Activated T-cell treated with anti-CD3 and anti-CD28 coated beads, Interleukin-2, amount 50 U/mL, for 72 hours (primary cell): ENCODE measurements around the gene SP140. TPM values are rescaled to one million over a fixed set of nuclear protein-coding genes. Genes with fewer than 3 reads are reported as not detected.
"Not testable (repeated sequence)": the region's sequence is repeated elsewhere in the genome, so short reads cannot be mapped to it uniquely, and the experiment has no call there.

Source experiments
- ATAC-seq, 2 donors: fragments of 150-1000 bp; cut with Tn5 transposase; replicated peaks in 1 of 2; 2 replicates each; pipeline ENCODE4 v1.10.0; 2021; ENCODE audit warnings: moderate library complexity in 2 of 2, mild to moderate bottlenecking in 1 of 2
- DNase-seq, 2 donors: peaks; one replicate each; pipeline ENCODE4 v3.0.0; 2021 to 2022; ENCODE audit warnings: mixed read lengths in 1 of 2
- H3K27ac Mint-ChIP-seq: one replicate; pipeline ENCODE4 v1.8.0; 2022; ENCODE audit warnings: mild to moderate bottlenecking, moderate library complexity, mixed read lengths
- H3K27me3 Mint-ChIP-seq: one replicate; pipeline ENCODE4 v1.8.0; 2022; ENCODE audit warnings: low read depth, mixed read lengths
- H3K36me3 Mint-ChIP-seq, 2 donors: one replicate each; pipeline ENCODE4 v1.8.0; 2022; ENCODE audit warnings: mixed read lengths in 2 of 2, mild to moderate bottlenecking in 1 of 2; ENCODE audit not compliant: insufficient read depth in 2 of 2
- H3K4me1 Mint-ChIP-seq: one replicate; pipeline ENCODE4 v1.8.0; 2022; ENCODE audit warnings: low read depth, mixed read lengths
- H3K4me3 Mint-ChIP-seq, 2 donors: one replicate each; pipeline ENCODE4 v1.8.0; 2022; ENCODE audit warnings: mild to moderate bottlenecking in 2 of 2, mixed read lengths in 2 of 2, moderate library complexity in 2 of 2
- H3K9me3 Mint-ChIP-seq, 2 donors: one replicate each; pipeline ENCODE4 v1.8.0; 2022; ENCODE audit warnings: mixed read lengths in 2 of 2
- total RNA-seq, 2 donors: library from RNA; stranded (reverse); gene quantifications; one replicate each; pipeline ENCODE4 v1.2.3, GENCODE V29; 2022

Gene SP140
- total RNA-seq, 2 donors from 2014 or later = 102 to 109 TPM

DNA sequence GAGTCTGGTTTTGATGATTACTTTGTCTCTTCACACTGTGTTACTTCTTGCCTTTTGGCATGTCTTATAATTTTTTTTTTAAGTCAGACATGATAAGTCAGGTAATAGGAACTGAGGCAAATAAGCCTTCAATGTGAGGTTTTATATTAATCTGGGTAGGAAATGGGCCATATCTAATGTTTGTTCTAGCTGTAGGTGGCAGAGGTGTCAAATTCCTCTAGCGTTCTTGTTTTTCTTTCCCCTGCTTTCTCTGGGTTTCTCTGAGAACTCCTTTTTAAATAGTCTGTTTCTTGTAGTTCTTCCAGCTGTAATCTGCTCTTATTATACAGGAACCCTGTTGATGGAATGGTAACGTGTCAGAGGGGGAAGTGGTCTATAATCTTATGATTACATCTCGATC lies 5.7 kb downstream of the SP140 start:
- Mint-ChIP-seq H3K9me3 (peaks cover 7% of the 10 kb centered on the region in 2 donors), H3K27me3 (no peaks in the 10 kb centered on the region), H3K36me3 (peaks cover 20 to 45% of the 10 kb centered on the region in 2 donors), H3K4me1 (peaks cover 89% of the 10 kb centered on the region), H3K27ac (peak overlapping the region; percentile 88), H3K4me3 (peak overlapping the region; percentile 81 to 90)
- ATAC-seq = no peak
- no peak for DNase-seq

DNA sequence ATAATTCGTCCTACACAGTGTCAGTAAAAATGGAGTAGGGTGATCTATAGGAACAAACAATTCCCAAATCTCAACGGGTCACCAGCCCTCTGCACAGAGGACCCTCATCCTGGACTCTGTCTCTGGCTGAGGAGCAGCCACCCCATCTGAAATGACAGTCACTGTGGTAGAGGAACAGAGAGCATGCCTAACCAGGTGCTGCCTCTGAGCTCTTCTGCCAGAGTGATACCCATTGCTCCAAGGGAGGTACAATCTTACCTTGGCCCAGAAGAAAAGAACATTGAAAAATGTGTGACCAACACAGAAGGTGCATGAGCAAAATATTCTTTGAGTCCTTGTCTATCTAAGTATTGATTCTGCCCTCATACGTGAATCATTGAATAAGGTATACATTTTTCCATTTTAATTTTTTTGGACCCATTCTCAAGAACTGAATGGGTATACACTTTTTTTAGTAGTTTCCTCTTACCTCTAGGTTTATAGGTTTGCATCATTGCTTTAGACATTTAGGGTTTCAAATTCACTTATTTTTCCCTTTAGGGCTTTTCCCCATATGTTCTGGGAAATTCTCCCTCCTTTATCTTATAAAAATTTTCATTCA lies 8.7 kb downstream of the SP140 start:
- H3K36me3 Mint-ChIP-seq = peaks cover 24 to 64% of the 10 kb centered on the region in 2 donors
- peak; percentile 67 to 72 for ATAC-seq
- H3K4me1 Mint-ChIP-seq = peaks cover 67% of the 10 kb centered on the region
- no peak for DNase-seq
- peak overlapping the region; percentile 95 for H3K27ac Mint-ChIP-seq
- H3K27me3 Mint-ChIP-seq = no peaks in the 10 kb centered on the region
- H3K4me3 Mint-ChIP-seq = peak overlapping the region; percentile 62 to 66
- peaks cover 7% of the 10 kb centered on the region in 2 donors for H3K9me3 Mint-ChIP-seq

DNA sequence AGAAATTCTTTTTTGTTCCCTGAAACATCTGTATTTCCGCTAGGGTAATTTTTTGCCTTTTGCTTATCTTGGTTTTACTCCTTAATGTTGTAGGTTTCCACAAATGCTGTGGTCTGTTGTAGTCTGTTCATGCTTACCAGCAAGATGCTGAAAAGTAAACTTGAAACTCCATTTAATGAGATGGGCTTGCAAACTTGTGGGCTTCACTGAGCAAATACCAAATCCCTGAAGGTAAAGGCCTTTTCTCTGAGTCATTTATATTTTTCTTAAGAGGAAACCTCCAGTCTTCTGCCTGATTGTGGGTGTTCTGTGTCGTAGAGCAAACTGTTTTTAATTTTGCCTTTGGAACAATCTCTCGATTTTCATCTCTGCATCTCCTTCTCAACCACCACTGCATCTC lies 9.3 kb downstream of the SP140 start:
- ATAC-seq (peak; percentile 89 to 91), DNase-seq (no peak)
- H3K27ac Mint-ChIP-seq = peak overlapping the region; percentile 95
- peaks cover 24 to 62% of the 10 kb centered on the region in 2 donors for H3K36me3 Mint-ChIP-seq
- H3K4me3 Mint-ChIP-seq = peak overlapping the region; percentile 62 to 66
- peaks cover 6 to 7% of the 10 kb centered on the region in 2 donors for H3K9me3 Mint-ChIP-seq
- peaks cover 61% of the 10 kb centered on the region for H3K4me1 Mint-ChIP-seq
- no peaks in the 10 kb centered on the region for H3K27me3 Mint-ChIP-seq

DNA sequence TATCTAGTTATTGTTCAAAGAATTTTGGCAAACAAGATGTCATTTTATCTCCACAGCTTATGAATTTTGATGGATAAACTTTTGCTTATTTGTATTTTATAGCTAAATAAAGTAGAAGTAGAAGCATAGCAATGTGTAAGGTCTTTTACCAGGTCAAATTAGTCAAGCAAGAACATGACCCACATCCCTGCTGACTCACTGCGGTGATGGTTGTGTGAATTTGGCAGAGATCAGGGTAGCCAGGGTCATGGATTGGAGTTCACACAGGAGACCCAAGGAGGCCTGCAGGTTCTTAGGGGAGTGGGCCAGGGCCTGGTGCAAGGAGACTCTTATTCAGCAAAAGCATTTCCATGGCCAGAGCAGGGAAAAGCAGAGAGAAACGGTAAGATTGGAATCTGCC lies 18.7 kb downstream of the SP140 start:
- Mint-ChIP-seq H3K27me3 (no peaks in the 10 kb centered on the region), H3K36me3 (peaks cover 17 to 33% of the 10 kb centered on the region in 2 donors), H3K4me1 (peaks cover 4% of the 10 kb centered on the region), H3K9me3 (no peaks in the 10 kb centered on the region), H3K27ac (no peak overlapping the region), H3K4me3 (no peak overlapping the region)
- DNase-seq = no peak
- ATAC-seq = no peak

DNA sequence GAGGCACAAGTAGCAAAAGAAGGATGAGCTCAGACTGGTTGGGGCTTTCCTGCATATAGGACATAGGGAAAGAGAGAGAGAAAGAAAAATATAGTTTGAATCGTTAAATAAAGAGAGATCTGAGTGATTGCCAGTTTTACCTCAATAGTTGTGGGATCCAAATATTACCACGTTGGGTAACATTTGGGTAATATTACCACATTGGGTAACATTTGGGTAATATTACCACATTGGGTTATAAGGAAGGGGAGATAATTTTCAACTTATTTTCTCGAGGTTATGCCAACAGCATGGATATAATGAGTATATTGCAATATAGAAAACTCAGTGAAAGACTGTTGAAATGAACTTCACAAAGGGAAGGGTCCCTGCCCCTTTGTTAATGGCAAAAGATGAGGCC lies 20.7 kb downstream of the SP140 start:
- H3K4me3 Mint-ChIP-seq = no peak overlapping the region
- peaks cover 12 to 17% of the 10 kb centered on the region in 2 donors for H3K36me3 Mint-ChIP-seq
- no peaks in the 10 kb centered on the region for H3K27me3 Mint-ChIP-seq
- no peak for ATAC-seq
- no peak overlapping the region for H3K27ac Mint-ChIP-seq
- H3K4me1 Mint-ChIP-seq = peaks cover 4% of the 10 kb centered on the region
- DNase-seq = no peak
- H3K9me3 Mint-ChIP-seq = no peaks in the 10 kb centered on the region

DNA sequence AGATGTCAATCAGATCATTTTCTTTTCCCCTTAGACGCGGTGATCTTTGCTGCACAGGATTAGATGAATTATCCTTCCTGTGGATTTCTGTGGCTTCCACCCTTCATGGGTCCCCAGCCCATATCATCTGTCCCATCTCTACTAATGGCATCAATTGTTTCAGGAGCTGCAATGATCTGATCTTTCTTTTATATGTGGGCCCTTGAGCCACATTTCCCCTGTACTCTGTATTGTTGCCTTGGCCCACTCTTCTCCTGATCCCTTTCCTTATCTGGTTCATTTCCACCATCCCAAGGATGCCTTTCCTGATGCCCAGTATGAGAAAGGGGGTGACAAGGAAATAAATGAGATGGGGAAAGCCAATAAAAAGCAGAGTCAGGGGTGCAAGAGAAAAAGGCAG lies 24.7 kb downstream of the SP140 start:
- no peaks in the 10 kb centered on the region for H3K9me3 Mint-ChIP-seq

DNA sequence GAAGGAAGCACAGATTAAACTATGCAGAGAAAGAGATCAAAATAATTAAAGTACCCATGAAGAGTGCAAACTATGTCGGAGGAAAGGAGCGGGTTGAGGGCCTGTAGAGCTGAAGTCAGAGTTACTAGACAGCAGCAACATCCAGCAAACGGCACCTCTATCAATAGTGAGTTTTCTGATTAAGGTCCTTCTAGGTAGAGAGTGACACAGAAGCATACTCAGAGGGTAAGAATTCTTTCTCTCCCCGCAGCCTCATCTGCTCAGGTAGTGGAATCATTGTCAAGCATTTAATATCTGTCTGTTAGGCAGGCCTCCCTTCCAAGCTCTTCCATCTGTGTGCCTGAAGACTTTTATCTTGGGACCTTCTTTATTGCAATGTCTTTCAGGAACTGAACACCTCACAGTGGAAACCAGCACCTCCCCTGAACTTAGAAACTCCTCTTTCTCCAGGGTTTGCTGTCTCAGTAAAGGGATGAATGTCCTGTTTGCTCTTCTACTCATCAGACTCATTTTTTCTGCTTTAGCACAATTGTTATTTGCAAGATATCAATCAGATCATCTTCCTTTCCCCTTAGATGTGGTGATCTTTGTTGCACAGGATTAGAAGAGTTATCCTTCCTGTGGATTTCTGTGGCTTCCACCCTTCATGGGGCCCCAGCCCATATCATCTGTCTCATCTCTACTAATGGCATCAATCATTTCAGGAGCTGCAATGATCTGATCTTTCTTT lies 28.8 kb downstream of the SP140 start:
- Mint-ChIP-seq H3K27me3 (no peaks in the 10 kb centered on the region), H3K9me3 (no peaks in the 10 kb centered on the region), H3K27ac (no peak overlapping the region), H3K4me3 (no peak overlapping the region), H3K36me3 (peaks cover 6% of the 10 kb centered on the region in 2 donors), H3K4me1 (peaks cover 21% of the 10 kb centered on the region)
- DNase-seq = peak; percentile 52 to 69
- peak; percentile 78 to 79 for ATAC-seq

More for the DNA sequence above, 24.7 kb downstream of the SP140 start:
- H3K36me3 Mint-ChIP-seq = peaks cover 0 to under 1% of the 10 kb centered on the region in 2 donors
- DNase-seq (no peak), ATAC-seq (no peak)
- no peak overlapping the region for H3K27ac Mint-ChIP-seq
- H3K27me3 Mint-ChIP-seq = no peaks in the 10 kb centered on the region
- H3K4me3 Mint-ChIP-seq = no peak overlapping the region
- no peaks in the 10 kb centered on the region for H3K4me1 Mint-ChIP-seq

DNA sequence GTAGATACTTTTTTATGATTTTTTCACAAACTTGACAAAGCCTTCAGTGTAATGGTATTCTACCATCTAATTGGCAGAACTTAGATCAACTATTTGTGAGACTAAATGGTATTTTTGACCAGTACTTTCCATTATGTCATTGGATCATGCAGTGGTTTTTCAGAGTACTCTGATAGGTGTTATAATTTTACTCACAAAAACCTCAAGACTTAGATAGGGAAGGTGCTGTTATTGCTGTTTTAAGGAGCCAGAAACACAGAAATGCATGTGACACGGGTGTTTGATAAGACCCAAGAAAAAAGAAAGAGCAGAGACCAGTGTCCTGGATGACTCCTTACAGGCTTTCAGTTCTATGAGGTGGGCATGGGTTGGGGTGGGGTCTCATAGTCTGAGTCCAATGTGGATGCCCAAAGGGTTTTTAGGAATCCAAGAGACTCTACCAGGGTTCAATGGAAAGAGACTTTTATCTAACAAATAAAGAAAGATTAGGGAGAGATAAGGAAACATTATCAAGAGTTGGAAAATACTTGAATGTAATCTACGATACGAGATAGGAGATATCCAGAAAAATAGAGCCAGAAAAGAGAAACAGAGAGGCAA lies 31.3 kb downstream of the SP140 start:
- peak overlapping the region; percentile 16 to 47 for H3K4me3 Mint-ChIP-seq
- DNase-seq = peak; percentile 21 to 38
- peak; percentile 61 to 67 for ATAC-seq
- H3K4me1 Mint-ChIP-seq = peaks cover 34% of the 10 kb centered on the region
- peak overlapping the region; percentile 86 for H3K27ac Mint-ChIP-seq
- peaks cover 25 to 28% of the 10 kb centered on the region in 2 donors for H3K36me3 Mint-ChIP-seq
- H3K9me3 Mint-ChIP-seq = peaks cover 13 to 14% of the 10 kb centered on the region in 2 donors
- H3K27me3 Mint-ChIP-seq = no peaks in the 10 kb centered on the region

DNA sequence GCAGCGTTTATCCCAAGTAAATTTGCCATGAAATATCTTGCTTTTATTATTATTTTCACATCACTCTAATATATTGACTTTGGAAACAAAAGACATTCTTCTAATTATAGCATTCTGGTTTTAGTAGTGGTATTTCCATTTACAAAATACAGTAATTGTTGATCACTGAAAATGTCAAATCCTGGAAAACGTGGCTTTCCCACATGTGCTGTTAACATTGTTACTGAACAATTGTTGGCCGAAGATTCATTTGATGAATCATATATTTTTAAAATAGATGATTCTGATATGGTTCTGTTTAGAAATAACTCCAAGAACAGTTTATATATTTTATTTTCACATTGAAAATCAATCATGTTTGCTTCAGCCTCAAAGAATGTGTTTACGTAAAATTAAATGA lies 32.9 kb downstream of the SP140 start:
- H3K27ac Mint-ChIP-seq = no peak overlapping the region
- DNase-seq = no peak
- peaks cover 13 to 14% of the 10 kb centered on the region in 2 donors for H3K9me3 Mint-ChIP-seq
- H3K27me3 Mint-ChIP-seq = no peaks in the 10 kb centered on the region
- peaks cover 33 to 36% of the 10 kb centered on the region in 2 donors for H3K36me3 Mint-ChIP-seq
- H3K4me3 Mint-ChIP-seq = no peak overlapping the region
- ATAC-seq = no peak
- peaks cover 51% of the 10 kb centered on the region for H3K4me1 Mint-ChIP-seq

DNA sequence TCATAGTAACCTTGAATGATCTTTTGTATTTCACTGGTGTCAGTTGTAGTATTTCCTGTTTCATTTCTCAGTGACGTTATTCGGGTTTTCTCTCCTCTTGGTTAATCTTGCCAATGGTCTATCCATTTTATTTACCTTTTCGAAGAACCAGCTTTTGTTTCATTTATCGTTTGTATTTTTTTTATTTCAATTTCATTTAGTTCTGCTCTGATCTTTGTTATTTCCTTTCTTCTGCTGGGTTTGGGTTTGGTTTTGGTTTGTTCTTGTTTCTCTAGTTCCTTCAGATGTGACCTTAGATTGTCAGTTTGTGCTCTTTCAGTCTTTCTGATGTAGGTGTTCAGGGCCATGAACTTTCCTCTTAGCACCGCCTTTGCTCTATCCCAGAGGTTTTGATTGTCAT lies 36.7 kb downstream of the SP140 start:
- peak; percentile 66 to 76 for ATAC-seq
- Mint-ChIP-seq H3K4me1 (peaks cover 68% of the 10 kb centered on the region), H3K4me3 (peak overlapping the region; percentile 20 to 48), H3K9me3 (peaks cover 13 to 14% of the 10 kb centered on the region in 2 donors), H3K36me3 (peaks cover 38 to 51% of the 10 kb centered on the region in 2 donors), H3K27ac (peak overlapping the region; percentile 15), H3K27me3 (no peaks in the 10 kb centered on the region)
- no peak for DNase-seq

DNA sequence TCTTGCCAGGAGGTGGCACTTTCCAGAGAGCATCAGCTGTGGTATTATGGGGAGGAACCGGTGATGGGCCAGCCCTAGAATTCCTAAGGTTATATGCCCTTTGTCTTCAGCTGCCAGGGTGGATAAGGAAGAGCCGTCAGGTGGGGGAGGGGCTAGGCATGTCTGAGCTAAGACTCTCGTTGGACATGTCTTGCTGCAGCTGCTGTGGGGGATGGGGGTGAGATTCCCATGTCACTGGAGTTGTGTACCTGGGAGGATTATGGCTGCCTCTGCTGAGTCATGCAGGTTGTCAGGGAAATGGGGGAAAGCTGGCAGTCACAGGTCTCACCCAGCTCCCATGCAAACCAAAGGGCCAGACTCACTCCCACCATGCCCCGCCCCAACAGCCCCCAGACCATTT lies 39.4 kb downstream of the SP140 start:
- not testable (repeated sequence) for H3K27me3 Mint-ChIP-seq, H3K4me3 Mint-ChIP-seq, DNase-seq, H3K27ac Mint-ChIP-seq, ATAC-seq
- H3K4me1 Mint-ChIP-seq = peaks cover 82% of the 10 kb centered on the region
- H3K9me3 Mint-ChIP-seq = peaks cover 12 to 13% of the 10 kb centered on the region in 2 donors
- peaks cover 44 to 61% of the 10 kb centered on the region in 2 donors for H3K36me3 Mint-ChIP-seq

DNA sequence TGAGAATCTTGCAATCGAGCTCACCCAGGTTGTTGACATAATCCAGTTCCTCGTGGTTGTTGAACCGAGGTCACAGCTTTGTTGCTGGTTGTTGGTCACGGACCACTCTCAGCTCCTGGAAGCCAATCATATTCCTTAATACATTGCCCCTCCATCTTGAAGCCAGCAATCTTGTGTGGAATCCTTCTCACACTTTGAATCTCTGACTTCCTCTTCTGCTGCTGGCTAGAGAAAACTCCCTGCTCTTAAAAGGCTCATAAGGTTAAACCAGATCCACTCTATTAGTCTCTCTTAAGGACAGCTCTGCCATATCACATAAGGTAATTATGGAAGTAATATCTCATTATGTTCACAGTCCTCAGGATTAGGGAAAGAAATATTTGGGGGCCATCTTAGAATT lies 41.1 kb downstream of the SP140 start:
- Mint-ChIP-seq H3K27me3 (no peaks in the 10 kb centered on the region), H3K4me1 (peaks cover 80% of the 10 kb centered on the region), H3K36me3 (peaks cover 39 to 59% of the 10 kb centered on the region in 2 donors), H3K9me3 (peaks cover 6 to 10% of the 10 kb centered on the region in 2 donors), H3K27ac (peak overlapping the region; percentile 87), H3K4me3 (no peak overlapping the region)
- ATAC-seq = no peak
- no peak for DNase-seq

DNA sequence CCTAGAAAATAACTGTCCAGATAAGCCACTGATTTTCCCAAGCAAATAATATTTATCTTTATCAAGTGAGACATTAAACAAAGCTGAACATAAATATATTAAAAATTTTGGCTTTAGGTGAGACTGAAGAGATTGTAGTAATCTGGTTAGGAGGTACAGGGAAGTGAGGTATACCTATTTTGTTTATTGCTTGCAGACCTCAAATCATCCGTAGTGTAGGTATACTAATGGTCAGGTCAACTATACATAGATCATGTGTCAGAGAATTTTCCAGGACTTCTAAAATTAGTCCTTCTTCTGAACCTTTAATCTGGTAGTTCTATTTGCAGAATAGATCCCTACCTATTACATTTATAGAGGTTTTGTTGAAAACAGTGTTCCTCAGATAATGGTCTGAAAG lies 41.5 kb downstream of the SP140 start:
- peak overlapping the region; percentile 87 for H3K27ac Mint-ChIP-seq
- peak overlapping the region; percentile 23 to 43 for H3K4me3 Mint-ChIP-seq
- ATAC-seq (no peak), DNase-seq (no peak)
- H3K36me3 Mint-ChIP-seq = peaks cover 38 to 59% of the 10 kb centered on the region in 2 donors
- H3K4me1 Mint-ChIP-seq = peaks cover 77% of the 10 kb centered on the region
- H3K9me3 Mint-ChIP-seq = peaks cover 8 to 12% of the 10 kb centered on the region in 2 donors
- H3K27me3 Mint-ChIP-seq = no peaks in the 10 kb centered on the region
